K562 (cell line): ENCODE measurements around the gene HIF1AN.

Experiments used
- YY1 ChIP-seq, 3 experiments: IDR thresholded peaks; 2 replicates each; pipeline ENCODE4 v1.6.1; 2011; ENCODE audit warnings: low read length in 2 of 3, mild to moderate bottlenecking in 2 of 3, moderate library complexity in 2 of 3, borderline replicate concordance in 1 of 3, control low read depth in 1 of 3, low read depth in 1 of 3; ENCODE audit not compliant: insufficient read depth in 3 of 3, insufficient replicate concordance in 2 of 3, control insufficient read depth in 1 of 3, insufficient read length in 1 of 3; ENCODE audit errors: extremely low read depth in 1 of 3
- ZBTB1 ChIP-seq: sonication (generic); formaldehyde crosslinking; IDR thresholded peaks from 2 replicates; pipeline ENCODE4 v1.8.1; 2023; ENCODE audit warnings: missing genetic modification reagents, low read depth, mild to moderate bottlenecking, borderline replicate concordance

DNA sequence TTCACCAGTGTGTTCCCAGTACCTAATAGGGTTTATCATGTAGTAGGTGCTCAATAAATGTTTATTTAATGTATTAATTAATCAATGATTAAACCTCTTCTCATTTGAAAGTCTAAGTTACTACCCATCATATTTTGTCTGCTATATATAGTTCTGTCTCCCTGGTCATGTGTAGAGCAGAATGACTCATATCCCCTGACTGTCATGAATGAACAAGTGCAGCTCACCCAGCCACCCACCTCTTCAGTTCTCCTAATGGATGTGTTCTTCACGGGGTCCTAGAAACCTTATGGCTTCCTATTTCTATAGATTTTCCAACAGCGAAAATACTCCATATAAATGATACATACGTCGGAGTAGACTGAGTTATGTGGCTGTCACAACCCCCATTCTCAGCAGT, 64.5 kb downstream of the HIF1AN start:
- no peak for TF ChIP-seq YY1 (IDR thresholded peaks at IDR 0.05; ENCODE audit: borderline replicate concordance in 1 of 3, control insufficient read depth in 1 of 3, extremely low read depth in 1 of 3, insufficient read depth in 3 of 3, insufficient read length in 1 of 3, insufficient replicate concordance in 2 of 3, low read depth in 1 of 3, low read length in 2 of 3)
- no peak for TF ChIP-seq ZBTB1 (CRISPR knock-in tag)
